Erythroblast (primary cell): ENCODE measurements around the gene ZSWIM5.

Source experiments
- GATA1 ChIP-seq: IDR thresholded peaks from 2 replicates; pipeline ENCODE4 v1.6.1; 2011; ENCODE audit warnings: low read depth, mild to moderate bottlenecking, control low read depth, low read length, moderate library complexity
- POLR2A ChIP-seq: IDR thresholded peaks from 2 replicates; pipeline ENCODE4 v1.6.1; 2011; ENCODE audit warnings: mild to moderate bottlenecking, low read length

DNA sequence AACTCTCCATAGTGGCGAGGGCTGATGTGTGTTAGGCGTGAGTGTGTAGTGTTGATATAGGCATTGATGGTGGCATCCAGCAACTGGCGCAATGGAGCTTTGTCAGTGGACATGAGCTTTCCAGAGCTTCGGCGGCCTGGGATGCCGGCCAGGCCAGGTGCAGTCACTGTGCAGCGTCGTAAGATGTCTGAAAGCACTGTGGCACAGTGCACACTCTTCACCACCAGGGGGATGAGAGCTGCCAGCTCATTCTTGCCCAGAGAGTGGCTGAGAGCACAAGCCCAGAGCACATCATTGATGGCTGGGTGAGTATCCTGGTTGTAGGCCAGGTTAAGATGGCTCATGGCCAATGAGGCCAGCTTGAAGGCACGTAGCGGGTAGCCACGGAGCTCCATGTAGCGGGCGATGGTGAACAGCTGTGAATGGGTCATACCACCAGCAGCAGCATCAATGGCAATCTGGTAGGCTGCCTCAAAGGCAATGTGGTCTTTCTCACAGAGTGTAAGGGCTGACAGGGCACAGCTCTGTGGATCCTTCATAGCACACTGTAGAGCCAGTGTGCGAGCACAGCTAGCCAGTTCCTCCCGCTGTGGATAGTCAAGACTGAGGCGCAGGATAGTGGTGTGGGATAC lies 187.7 kb downstream of the ZSWIM5 start:
- no peak for TF ChIP-seq POLR2A
- TF ChIP-seq GATA1, result no peak
